ENCODE results near the gene KLF13.

DNA sequence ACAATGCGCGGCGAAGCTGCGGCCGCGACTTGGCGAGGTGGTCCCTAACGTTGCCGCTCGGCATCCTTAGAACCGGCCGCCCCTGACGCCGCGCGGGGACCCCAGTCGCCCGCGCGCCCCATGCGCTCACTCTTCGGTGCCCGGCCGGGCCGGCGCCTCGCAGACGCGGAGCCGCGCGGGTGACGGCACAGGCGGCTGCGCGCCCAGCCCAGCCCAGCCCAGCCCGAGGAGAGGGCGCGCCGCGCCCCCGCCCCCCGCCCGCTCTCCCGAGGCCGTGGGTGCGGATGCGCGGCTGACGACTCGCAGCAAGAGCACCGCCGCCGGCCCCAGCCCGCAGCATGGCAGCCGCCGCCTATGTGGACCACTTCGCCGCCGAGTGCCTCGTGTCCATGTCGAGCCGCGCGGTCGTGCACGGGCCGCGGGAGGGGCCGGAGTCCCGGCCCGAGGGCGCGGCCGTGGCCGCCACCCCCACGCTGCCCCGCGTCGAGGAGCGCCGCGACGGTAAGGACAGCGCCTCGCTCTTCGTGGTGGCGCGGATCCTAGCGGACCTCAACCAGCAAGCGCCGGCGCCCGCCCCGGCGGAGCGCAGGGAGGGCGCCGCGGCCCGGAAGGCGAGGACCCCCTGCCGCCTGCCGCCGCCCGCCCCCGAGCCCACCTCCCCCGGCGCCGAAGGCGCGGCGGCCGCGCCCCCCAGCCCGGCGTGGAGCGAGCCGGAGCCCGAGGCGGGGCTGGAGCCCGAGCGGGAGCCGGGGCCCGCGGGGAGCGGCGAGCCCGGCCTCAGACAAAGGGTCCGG lies 437 bp downstream of the KLF13 start:
- TF ChIP-seq CTCF (IDR thresholded peaks at IDR 0.05 in 2 of 3, conservative IDR thresholded peaks at IDR 0.05 in 1 of 3; ENCODE audit: borderline replicate concordance in 1 of 3, insufficient read depth in 1 of 3, low read depth in 2 of 3, low read length in 2 of 3): no peak
- TF ChIP-seq ZBTB33 (IDR thresholded peaks at IDR 0.05; ENCODE audit: extremely low read depth, insufficient replicate concordance, low read length): no peak
- TF ChIP-seq POLR2AphosphoS5 (IDR thresholded peaks at IDR 0.05; ENCODE audit: low read depth, low read length): no peak
- TF ChIP-seq, protein P1, sequence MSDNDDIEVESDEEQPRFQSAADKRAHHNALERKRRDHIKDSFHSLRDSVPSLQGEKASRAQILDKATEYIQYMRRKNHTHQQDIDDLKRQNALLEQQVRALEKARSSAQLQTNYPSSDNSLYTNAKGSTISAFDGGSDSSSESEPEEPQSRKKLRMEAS (IDR thresholded peaks at IDR 0.05): no peak; the same call in 1 of the 2 replicates
- TF ChIP-seq TCF7L2 (IDR thresholded peaks at IDR 0.05; ENCODE audit: borderline replicate concordance, extremely low read depth, insufficient read depth, insufficient read length): no peak
- peak; percentile 9 for TF ChIP-seq POLR2A (IDR thresholded peaks at IDR 0.05; ENCODE audit: borderline replicate concordance, extremely low read depth, insufficient read depth, insufficient read length)
- no peak for TF ChIP-seq JUND (IDR thresholded peaks at IDR 0.05)
- no peak for TF ChIP-seq REST (IDR thresholded peaks at IDR 0.05; ENCODE audit: low read depth)
- no peak for TF ChIP-seq EZH2 (IDR thresholded peaks at IDR 0.05)
- no peak for TF ChIP-seq RAD21 (IDR thresholded peaks at IDR 0.05; ENCODE audit: low read depth)
- TF ChIP-seq EGR1 (IDR thresholded peaks at IDR 0.05; ENCODE audit: low read depth): no peak
- TF ChIP-seq SP1 (IDR thresholded peaks at IDR 0.05; ENCODE audit: low read depth): no peak
- no peak for TF ChIP-seq EZH2phosphoT487 (IDR thresholded peaks at IDR 0.05; ENCODE audit: borderline replicate concordance)
- no peak for TF ChIP-seq ZNF274 (IDR thresholded peaks at IDR 0.05; ENCODE audit: low read depth, low read length)

Data from HCT116 (cell line).